ACC112 (cell line): ENCODE measurements around the gene CYP1A1.

Experiments used
- H2AFZ ChIP-seq: fragments of 200-600 bp; sonication (generic); one replicate; pipeline ENCODE4 v1.6.0; 2017; ENCODE audit warnings: antibody characterized with exemption, low read length; ENCODE audit not compliant: unreplicated experiment
- H3K27ac ChIP-seq: fragments of 200-600 bp; sonication (generic); 2 replicates; pipeline ENCODE4 v1.5.1; 2014; ENCODE audit warnings: low read depth, mild to moderate bottlenecking, antibody characterized with exemption, low read length, moderate library complexity
- H3K27me3 ChIP-seq: fragments of 200-600 bp; sonication (generic); 2 replicates; pipeline ENCODE4 v1.6.1; 2014; ENCODE audit warnings: mild to moderate bottlenecking, antibody characterized with exemption, low read length, moderate library complexity, mixed read lengths; ENCODE audit not compliant: insufficient read depth
- H3K36me3 ChIP-seq: fragments of 200-600 bp; sonication (generic); 2 replicates; pipeline ENCODE4 v1.6.1; 2016; ENCODE audit warnings: mild to moderate bottlenecking, antibody characterized with exemption, low read length, moderate library complexity, mixed read lengths; ENCODE audit not compliant: insufficient read depth
- H3K4me1 ChIP-seq: fragments of 200-600 bp; sonication (generic); one replicate; pipeline ENCODE4 v1.6.1; 2016; ENCODE audit warnings: low read length, mixed read lengths; ENCODE audit not compliant: insufficient read depth, unreplicated experiment, control insufficient read depth
- H3K4me3 ChIP-seq: fragments of 200-600 bp; sonication (generic); 2 replicates; pipeline ENCODE4 v1.5.1; 2014; ENCODE audit warnings: mild to moderate bottlenecking, low read depth, low read length
- H3K79me2 ChIP-seq: fragments of 200-600 bp; sonication (generic); one replicate; pipeline ENCODE4 v1.6.0; 2016; ENCODE audit warnings: low read length; ENCODE audit not compliant: control insufficient read depth, unreplicated experiment, insufficient read depth

The CYP1A1 gene

DNA sequence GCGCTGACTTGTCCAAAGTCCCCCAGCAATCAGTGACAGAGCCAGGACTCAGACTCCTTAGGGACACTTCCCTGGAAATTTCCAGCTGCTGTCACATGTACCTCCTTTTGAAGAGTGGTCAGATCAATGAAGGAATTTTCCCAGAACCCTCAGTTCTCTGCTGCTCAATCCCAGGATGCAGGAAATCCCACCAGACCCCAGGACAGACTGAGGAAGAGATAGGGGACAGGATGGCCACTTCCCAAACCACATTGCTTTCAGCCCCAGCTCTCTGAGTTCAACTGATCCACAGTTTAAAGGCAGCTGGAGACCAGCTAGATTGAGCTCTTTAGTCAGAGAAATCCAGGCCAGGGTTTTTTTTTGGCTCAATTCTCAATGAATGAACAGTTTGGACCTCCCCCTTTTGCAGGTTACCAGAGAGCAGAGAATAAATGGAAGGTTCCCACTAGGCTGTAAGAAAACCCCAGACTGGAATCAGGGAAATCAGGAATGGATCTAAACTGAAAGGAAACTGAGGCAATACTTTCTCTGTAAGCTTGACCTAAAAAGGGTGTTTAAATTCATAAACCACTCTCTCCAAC is 1.5 kb downstream of the CYP1A1 start:
- Histone ChIP-seq H2AFZ (no peak overlapping the region), H3K27me3 (peaks cover 7% of the 10 kb centered on the region; the same call in 1 of the 2 replicates)

DNA sequence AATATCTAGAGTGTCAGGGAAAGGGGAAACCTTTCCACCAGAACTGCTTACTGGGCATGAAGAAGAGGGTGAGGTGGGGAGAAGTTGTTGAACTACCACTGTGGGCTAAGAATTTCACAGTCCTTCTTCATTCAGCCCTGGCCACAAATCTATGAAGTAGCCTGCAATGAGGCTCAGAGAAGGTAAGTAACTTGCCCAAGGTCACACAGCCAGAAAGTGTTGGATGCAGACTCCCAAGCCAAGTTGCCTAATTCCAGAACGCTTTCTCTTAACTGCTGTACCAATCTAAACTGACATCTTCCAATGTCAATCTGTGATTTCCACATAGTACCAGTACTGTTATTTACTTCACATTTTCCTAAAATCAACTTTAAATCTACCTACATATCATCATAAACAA is 2.1 kb downstream of the CYP1A1 start:
- H2AFZ ChIP-seq, result no peak overlapping the region
- no peaks in the 10 kb centered on the region for H3K79me2 ChIP-seq
- H3K27ac ChIP-seq, result no peak overlapping the region
- no peaks in the 10 kb centered on the region for H3K36me3 ChIP-seq
- H3K27me3 ChIP-seq, result peaks cover 7% of the 10 kb centered on the region; the same call in 1 of the 2 replicates
- peaks cover 6% of the 10 kb centered on the region for H3K4me1 ChIP-seq
- no peak overlapping the region for H3K4me3 ChIP-seq

More for the DNA sequence above, 1.5 kb downstream of the CYP1A1 start:
- H3K4me3 ChIP-seq, result no peak overlapping the region
- H3K36me3 ChIP-seq, result no peaks in the 10 kb centered on the region
- H3K27ac ChIP-seq, result no peak overlapping the region
- H3K4me1 ChIP-seq, result peaks cover 6% of the 10 kb centered on the region
- no peaks in the 10 kb centered on the region for H3K79me2 ChIP-seq

DNA sequence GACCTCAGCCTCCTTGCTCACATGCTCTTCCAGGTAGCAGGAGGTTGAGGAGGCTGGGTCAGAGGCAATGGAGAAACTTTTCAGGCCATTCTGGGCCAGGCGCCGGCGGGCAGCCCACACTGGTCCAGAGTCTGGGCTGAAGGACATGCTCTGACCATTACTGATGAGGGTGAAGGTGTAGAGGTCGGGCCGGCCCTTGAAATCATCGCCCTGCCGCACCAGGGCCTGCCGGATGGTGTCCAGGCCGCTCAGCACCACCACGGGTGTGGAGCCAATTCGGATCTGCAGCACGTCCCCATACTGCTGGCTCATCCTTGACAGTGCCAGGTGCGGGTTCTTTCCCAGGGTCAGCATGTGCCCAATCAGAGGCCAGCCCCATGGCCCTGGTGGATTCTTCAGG is 2.7 kb downstream of the CYP1A1 start:
- no peak overlapping the region for H2AFZ ChIP-seq
- peaks cover 7% of the 10 kb centered on the region; the same call in 1 of the 2 replicates for H3K27me3 ChIP-seq
- H3K4me3 ChIP-seq, result no peak overlapping the region
- H3K27ac ChIP-seq, result no peak overlapping the region
- H3K36me3 ChIP-seq, result no peaks in the 10 kb centered on the region
- H3K79me2 ChIP-seq, result no peaks in the 10 kb centered on the region
- peaks cover 6% of the 10 kb centered on the region for H3K4me1 ChIP-seq

DNA sequence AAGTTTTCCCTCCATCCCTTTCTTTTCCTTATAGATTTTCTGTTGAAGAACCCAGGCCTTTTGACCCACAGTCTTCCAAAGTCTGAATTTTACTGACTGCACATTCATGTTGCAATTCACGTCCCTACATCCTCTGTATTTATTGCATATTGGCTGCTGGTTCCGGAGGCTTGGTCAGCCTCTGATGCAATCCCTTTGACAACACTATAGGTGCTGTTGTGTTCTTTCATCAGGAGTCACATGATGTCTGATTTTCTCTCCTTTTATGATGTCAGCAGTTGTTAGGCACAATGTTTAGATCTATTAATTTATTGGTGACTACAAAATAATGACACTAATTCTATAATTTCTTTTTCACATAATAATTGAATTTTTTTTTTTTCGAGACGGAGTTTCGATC is 8.7 kb downstream of the CYP1A1 start:
- Histone ChIP-seq H3K36me3 (no peaks in the 10 kb centered on the region), H3K27ac (no peak overlapping the region), H3K27me3 (peaks cover 4% of the 10 kb centered on the region; the same call in 1 of the 2 replicates), H3K4me3 (no peak overlapping the region), H3K79me2 (no peaks in the 10 kb centered on the region), H3K4me1 (no peaks in the 10 kb centered on the region), H2AFZ (no peak overlapping the region)

DNA sequence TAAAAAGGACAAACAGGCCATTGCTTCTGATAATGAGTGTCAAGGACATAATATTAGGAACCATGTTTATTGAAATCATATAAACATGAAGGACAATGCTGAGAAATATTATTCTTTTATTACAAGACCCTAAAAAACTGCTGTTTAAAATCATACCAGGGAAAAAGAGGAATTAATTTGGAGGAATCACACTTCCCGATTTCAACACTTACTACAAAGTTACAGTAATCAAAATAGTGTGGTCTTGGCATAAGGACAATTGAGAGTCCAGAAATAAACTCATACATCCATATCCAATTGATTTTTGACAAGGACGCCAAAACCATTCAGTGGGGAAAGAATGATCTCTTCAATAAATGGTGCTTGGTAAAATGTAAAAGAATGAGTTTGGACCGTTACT is 13.0 kb downstream of the CYP1A1 start:
- no peaks in the 10 kb centered on the region for H3K79me2 ChIP-seq
- no peak overlapping the region for H3K27ac ChIP-seq
- H3K36me3 ChIP-seq, result no peaks in the 10 kb centered on the region

DNA sequence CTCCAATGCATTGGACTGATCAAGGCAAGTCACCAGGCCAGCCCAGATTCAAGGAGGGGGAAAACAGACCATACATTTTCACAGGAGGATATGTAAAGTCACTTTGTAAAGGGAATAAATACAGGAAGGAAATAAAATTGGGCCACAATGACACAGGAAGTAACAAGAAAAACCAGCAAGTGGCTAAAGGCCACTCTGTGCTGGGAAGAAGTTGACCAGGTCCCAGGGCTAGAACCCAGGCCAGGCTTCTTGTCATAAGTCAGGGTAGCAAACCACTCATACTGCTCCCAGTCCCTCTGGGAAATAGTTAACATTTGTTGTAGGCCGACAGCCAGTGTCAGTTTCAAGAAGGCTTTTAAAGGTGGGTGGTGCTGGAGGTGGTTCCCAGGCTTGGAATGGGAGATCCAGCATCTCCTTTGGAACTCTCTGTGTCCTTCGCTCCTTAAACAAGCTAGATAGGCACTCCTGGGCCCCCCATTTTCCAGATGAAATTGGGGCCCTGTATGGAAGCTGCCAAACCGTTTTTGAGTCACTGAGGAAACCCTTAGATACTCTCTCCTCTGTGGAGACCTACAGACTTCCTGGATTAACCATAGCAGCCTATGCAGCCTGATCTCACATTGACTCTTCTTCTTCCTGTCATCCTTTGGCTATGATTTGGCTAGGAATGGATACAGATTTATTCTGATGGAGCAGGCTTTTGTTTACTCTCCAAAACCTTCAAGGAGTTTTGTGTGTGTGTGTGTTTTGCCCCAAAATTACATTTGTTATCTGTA is 14.8 kb downstream of the CYP1A1 start:
- Histone ChIP-seq H2AFZ (no peak overlapping the region), H3K27ac (no peak overlapping the region), H3K4me3 (no peak overlapping the region), H3K4me1 (no peaks in the 10 kb centered on the region), H3K79me2 (no peaks in the 10 kb centered on the region), H3K36me3 (no peaks in the 10 kb centered on the region), H3K27me3 (peaks cover 49% of the 10 kb centered on the region)

More for the DNA sequence above, 13.0 kb downstream of the CYP1A1 start:
- Histone ChIP-seq H3K27me3 (peaks cover 36% of the 10 kb centered on the region), H2AFZ (no peak overlapping the region), H3K4me1 (no peaks in the 10 kb centered on the region), H3K4me3 (no peak overlapping the region)

DNA sequence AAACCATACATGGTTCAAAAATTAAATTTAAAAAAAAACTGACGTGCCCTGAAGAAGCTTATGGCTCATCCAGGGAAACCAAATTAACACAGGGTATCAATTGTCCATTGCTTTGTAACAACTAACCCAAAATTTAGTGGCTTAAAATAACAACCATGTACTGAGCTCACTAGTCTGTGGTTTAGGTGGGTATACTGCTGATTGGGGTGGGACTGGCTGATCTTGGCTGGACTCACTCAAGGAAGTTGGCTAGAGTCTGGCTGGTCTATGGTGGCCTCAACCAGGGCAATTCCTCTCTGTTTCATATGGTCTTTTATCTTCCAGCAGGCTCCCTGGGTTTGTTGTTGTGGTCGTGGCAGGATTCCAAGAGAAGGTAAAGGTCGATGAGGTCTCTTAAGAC is 15.4 kb downstream of the CYP1A1 start:
- Histone ChIP-seq H3K4me1 (no peaks in the 10 kb centered on the region), H3K36me3 (no peaks in the 10 kb centered on the region), H2AFZ (no peak overlapping the region), H3K27ac (no peak overlapping the region), H3K27me3 (peaks cover 49% of the 10 kb centered on the region), H3K4me3 (no peak overlapping the region), H3K79me2 (no peaks in the 10 kb centered on the region)

DNA sequence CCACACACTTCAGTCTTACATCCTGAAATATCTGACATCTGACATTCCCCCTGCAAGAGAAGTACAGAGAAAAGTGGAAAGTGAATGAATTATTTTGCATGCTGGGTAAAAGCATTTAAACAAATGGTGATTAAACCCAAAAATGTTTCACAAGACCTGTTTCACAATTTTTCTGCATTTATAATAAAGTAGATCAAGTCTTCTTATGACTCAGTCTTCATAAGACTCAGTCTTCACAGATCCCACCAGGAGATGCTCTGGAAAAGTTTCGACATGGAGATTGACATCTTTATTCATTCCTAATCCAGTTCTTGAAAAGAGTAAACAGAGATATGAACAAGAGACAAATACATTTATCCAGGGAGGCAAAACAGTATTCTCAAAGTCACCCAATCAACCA is 16.3 kb downstream of the CYP1A1 start:
- no peak overlapping the region for H2AFZ ChIP-seq
- peaks cover 50% of the 10 kb centered on the region for H3K27me3 ChIP-seq
- H3K79me2 ChIP-seq, result no peaks in the 10 kb centered on the region
- H3K4me3 ChIP-seq, result no peak overlapping the region
- H3K4me1 ChIP-seq, result no peaks in the 10 kb centered on the region
- H3K27ac ChIP-seq, result no peak overlapping the region
- no peaks in the 10 kb centered on the region for H3K36me3 ChIP-seq

DNA sequence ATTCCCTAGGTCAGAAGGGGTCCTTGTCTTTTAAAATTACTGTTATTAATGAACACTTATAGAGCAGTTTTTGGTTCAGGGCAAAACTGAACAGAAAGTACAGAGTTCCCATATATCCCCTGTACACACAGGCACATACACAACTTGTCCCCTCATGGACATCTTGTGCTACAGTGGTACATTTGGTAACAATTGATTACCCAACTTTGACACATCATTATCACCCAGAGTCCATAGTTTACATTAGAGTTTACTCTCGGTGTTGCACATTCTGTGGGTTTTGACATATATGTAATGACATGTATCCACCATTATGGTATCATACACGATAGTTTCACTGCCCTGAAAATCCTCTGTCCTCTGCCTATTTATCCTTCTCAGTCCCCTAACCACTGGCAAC is 28.5 kb downstream of the CYP1A1 start:
- peak overlapping the region; percentile 87 for H3K4me3 ChIP-seq
- peaks cover 19% of the 10 kb centered on the region for H3K4me1 ChIP-seq
- peaks cover 45% of the 10 kb centered on the region for H3K79me2 ChIP-seq
- H3K36me3 ChIP-seq, result no peaks in the 10 kb centered on the region
- H3K27ac ChIP-seq, result no peak overlapping the region
- H3K27me3 ChIP-seq, result peaks cover 3% of the 10 kb centered on the region; the same call in 1 of the 2 replicates
- peak overlapping the region; percentile 99 for H2AFZ ChIP-seq

DNA sequence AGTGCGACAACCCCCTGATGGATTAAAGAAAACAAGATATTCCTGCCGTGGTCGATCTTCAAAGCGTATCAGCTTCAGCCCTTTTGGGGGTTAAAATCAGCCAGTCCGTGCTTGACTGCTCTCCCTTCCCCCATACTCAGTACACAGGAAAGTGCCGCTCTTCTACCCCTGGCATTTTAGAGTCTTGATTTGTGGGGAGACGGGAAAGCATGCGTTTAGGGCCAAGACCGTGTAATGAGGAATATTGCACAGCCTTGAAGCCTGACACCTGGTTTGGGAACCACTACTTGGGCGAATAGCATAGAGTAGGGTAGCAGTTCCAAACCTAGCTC is 29.0 kb downstream of the CYP1A1 start:
- H3K36me3 ChIP-seq, result no peaks in the 10 kb centered on the region

More for the DNA sequence above, 29.0 kb downstream of the CYP1A1 start:
- Histone ChIP-seq H3K79me2 (peaks cover 49% of the 10 kb centered on the region), H3K27ac (peak overlapping the region; percentile 38; the same call in 1 of the 2 replicates), H3K27me3 (no peaks in the 10 kb centered on the region), H3K4me3 (peak overlapping the region; percentile 87), H3K4me1 (peaks cover 19% of the 10 kb centered on the region), H2AFZ (peak overlapping the region; percentile 99)
